ENCODE results near the gene TATDN3. TPM values are rescaled to one million over a fixed set of nuclear protein-coding genes. Genes with fewer than 3 reads are reported as not detected.

Gene TATDN3
- polyA plus RNA-seq, 1 donor from 2014 or later = 72.0 TPM

GRCh38 chr1:212781225-212781624, 10.5 kb upstream of the TATDN3 start:
- Histone ChIP-seq H3K36me3 (ENCODE audit: insufficient read depth, low read length) (peaks cover 4% of the 10 kb centered on the region), H3K27ac (ENCODE audit: low read length) (no peak overlapping the region)

DNA sequence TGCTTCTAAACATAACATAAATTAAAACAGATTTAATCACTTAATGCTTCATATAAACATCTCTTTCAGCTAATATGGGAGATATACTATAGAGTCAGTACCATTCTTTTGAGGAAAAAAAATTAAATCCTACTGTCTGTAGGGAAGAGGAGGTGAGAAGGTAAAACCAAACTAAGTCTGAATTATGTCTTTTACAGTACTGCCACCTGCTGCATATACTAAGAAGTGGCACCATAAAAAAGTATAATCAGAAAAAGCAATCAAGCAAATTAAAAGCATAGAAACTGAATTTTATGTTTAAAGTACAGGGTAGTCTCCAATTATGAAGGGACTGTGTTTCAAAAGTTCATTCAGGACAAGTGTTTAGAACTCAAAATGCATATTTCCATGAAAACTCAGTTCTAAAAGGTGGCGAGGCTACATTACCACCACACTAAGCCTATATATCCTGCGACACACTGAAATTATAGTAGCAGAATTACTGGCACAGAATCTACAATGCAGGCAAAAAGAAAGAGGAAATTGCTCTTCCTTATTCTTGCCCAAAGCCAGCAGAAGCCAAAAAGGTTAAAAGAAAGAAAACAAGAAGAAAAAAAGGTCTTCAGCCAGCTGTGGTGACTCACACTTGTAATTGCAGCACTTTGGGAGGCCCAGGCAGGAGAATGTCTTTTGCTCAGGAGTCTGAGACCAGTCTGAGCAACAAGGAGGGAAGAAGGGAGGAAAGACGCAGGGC, 9.1 kb upstream of the TATDN3 start:
- Histone ChIP-seq H2AFZ (ENCODE audit: low read depth, low read length) (no peak overlapping the region), H3K27ac (ENCODE audit: low read length) (no peak overlapping the region), H3K79me2 (replicated peaks; ENCODE audit: insufficient read depth, low read length) (no peaks in the 10 kb centered on the region), H3F3A (ENCODE audit: insufficient read depth, low read length, poor library complexity, severe bottlenecking) (no peaks in the 10 kb centered on the region), H3K9me3 (ENCODE audit: low read length) (no peaks in the 10 kb centered on the region), H3K9me2 (ENCODE audit: insufficient read depth, low read length) (no peaks in the 10 kb centered on the region), H3K9ac (ENCODE audit: low read length) (no peak overlapping the region), H3K36me3 (ENCODE audit: insufficient read depth, low read length) (peaks cover 4% of the 10 kb centered on the region), H4K20me1 (ENCODE audit: insufficient read depth) (no peaks in the 10 kb centered on the region), H3K27me3 (ENCODE audit: insufficient read depth, low read depth, low read length) (no peaks in the 10 kb centered on the region), H3K4me2 (ENCODE audit: low read length) (no peak overlapping the region), H3K4me3 (ENCODE audit: low read length) (no peak overlapping the region)
- TF ChIP-seq RAD21 (conservative IDR thresholded peaks at IDR 0.05) = peak; percentile 88
- no peak for TF ChIP-seq POLR2AphosphoS5 (IDR thresholded peaks at IDR 0.05)
- TF ChIP-seq SMC3 (conservative IDR thresholded peaks at IDR 0.05; ENCODE audit: poor library complexity) = peak; percentile 89
- no peak for TF ChIP-seq EZH2 (IDR thresholded peaks at IDR 0.05; ENCODE audit: borderline replicate concordance, insufficient read depth, low read length, poor library complexity, severe bottlenecking)
- TF ChIP-seq, protein P1, sequence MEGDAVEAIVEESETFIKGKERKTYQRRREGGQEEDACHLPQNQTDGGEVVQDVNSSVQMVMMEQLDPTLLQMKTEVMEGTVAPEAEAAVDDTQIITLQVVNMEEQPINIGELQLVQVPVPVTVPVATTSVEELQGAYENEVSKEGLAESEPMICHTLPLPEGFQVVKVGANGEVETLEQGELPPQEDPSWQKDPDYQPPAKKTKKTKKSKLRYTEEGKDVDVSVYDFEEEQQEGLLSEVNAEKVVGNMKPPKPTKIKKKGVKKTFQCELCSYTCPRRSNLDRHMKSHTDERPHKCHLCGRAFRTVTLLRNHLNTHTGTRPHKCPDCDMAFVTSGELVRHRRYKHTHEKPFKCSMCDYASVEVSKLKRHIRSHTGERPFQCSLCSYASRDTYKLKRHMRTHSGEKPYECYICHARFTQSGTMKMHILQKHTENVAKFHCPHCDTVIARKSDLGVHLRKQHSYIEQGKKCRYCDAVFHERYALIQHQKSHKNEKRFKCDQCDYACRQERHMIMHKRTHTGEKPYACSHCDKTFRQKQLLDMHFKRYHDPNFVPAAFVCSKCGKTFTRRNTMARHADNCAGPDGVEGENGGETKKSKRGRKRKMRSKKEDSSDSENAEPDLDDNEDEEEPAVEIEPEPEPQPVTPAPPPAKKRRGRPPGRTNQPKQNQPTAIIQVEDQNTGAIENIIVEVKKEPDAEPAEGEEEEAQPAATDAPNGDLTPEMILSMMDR (IDR thresholded peaks at IDR 0.05; ENCODE audit: poor library complexity, severe bottlenecking) = peak; percentile 85
- TF ChIP-seq REST (IDR thresholded peaks at IDR 0.05; ENCODE audit: borderline replicate concordance) = no peak
- TF ChIP-seq MXI1 (conservative IDR thresholded peaks at IDR 0.05; ENCODE audit: poor library complexity, severe bottlenecking) = no peak
- TF ChIP-seq EP300 (conservative IDR thresholded peaks at IDR 0.05; ENCODE audit: poor library complexity, severe bottlenecking) = no peak
- TF ChIP-seq TAF1 (IDR thresholded peaks at IDR 0.05; ENCODE audit: low read depth) = no peak

More at GRCh38 chr1:212781225-212781624, 10.5 kb upstream of the TATDN3 start:
- no peaks in the 10 kb centered on the region for H3K27me3 ChIP-seq (ENCODE audit: insufficient read depth, low read depth, low read length)
- no peak for TF ChIP-seq SMC3 (conservative IDR thresholded peaks at IDR 0.05; ENCODE audit: poor library complexity)
- TF ChIP-seq RAD21 (conservative IDR thresholded peaks at IDR 0.05) = no peak
- TF ChIP-seq EP300 (conservative IDR thresholded peaks at IDR 0.05; ENCODE audit: poor library complexity, severe bottlenecking) = no peak
- TF ChIP-seq, protein P1 (IDR thresholded peaks at IDR 0.05; ENCODE audit: poor library complexity, severe bottlenecking) = no peak
- no peak for TF ChIP-seq TAF1 (IDR thresholded peaks at IDR 0.05; ENCODE audit: low read depth)
- no peaks in the 10 kb centered on the region for H4K20me1 ChIP-seq (ENCODE audit: insufficient read depth)
- no peak overlapping the region for H3K9ac ChIP-seq (ENCODE audit: low read length)
- no peaks in the 10 kb centered on the region for H3F3A ChIP-seq (ENCODE audit: insufficient read depth, low read length, poor library complexity, severe bottlenecking)
- H3K79me2 ChIP-seq (replicated peaks; ENCODE audit: insufficient read depth, low read length) = no peaks in the 10 kb centered on the region
- no peak overlapping the region for H2AFZ ChIP-seq (ENCODE audit: low read depth, low read length)
- no peak overlapping the region for H3K4me3 ChIP-seq (ENCODE audit: low read length)
- no peak overlapping the region for H3K4me2 ChIP-seq (ENCODE audit: low read length)
- H3K9me3 ChIP-seq (ENCODE audit: low read length) = no peaks in the 10 kb centered on the region
- H3K9me2 ChIP-seq (ENCODE audit: insufficient read depth, low read length) = no peaks in the 10 kb centered on the region

All from neural cell (in vitro differentiated cells).